Astrocyte of the hippocampus (primary cell): ENCODE measurements around the gene VILL.
"Not testable (repeated sequence)": the region's sequence is repeated elsewhere in the genome, so short reads cannot be mapped to it uniquely, and the experiment has no call there.

Source experiments
- DNase-seq: peaks from one replicate; pipeline ENCODE4 v3.0.0; 2011; ENCODE audit warnings: low read depth, low spot score

The VILL gene

DNA sequence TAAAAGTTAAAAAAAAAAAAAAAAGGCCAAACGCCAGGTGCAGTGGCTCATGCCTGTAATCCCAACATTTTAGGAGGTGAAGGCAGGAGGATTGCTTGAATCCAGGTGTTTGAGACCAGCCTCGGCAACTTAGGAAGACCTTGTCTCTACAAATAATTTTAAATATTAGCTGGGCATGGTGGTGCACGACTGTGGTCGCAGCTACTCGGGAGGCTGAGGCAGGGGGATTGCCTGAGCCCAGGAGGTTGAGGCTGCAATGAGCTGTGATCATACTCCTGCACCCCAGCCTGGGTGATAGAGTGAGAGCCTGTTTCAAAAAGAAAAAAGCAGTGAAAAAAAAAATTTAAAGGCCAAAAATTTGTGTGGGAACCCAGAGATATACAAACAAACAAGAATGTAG, 45.7 kb downstream of the VILL start:
- no peak for DNase-seq

DNA sequence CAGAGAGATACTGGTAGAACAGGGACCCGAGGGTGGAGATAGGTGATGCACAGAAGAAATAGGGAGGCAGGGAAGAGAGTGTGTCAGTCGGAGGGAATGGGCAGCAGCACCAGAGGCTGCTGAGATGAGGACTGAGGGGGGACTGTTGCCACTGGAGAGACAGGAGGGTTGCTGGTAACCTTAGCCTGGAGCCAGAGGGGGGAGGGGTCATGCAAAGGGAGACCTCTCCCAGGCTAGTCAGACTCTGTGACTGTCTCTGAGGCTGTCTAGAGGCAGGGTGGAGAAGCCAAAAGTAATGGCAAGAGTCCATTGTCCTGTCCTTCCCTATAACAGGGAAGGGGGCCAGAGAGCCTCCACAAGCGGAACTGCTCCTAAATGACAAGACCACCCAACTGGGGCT, 46.3 kb downstream of the VILL start:
- DNase-seq = no peak

DNA sequence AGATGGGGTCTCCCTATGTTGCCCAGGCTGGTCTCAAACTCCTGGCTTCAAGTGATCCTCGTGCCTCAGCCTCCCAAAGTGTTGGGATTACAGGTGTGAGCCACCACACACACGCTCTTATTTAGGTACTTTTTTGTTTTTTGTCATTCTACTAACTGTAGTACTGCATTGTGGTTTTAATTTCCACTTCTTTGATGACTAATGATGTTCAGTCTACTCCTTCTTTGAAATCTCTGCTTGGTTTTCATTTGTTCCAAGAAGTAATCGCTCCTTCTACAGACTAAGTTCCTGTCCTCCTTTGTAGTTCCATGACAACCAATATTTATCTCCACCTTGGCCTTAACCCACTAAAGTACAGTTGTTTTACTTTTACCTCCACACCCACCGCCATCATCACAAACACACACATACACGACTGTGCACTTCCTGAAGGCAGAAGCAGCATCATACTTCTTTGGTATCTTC, 47.9 kb downstream of the VILL start:
- no peak for DNase-seq

- peak; percentile 70 for DNase-seq
These were observed 48.7 kb downstream of the VILL start, which contains the start of gene DLEC1 for GRCh38 chr3:38039101-38039898. Gene DLEC1 (plus strand): TSS chr3:38039208. CDS start chr3:38039226, 18 bp downstream.

GRCh38 chr3:38039899-38040261, 49.3 kb downstream of the VILL start:
- DNase-seq = peak; percentile 41

DNA sequence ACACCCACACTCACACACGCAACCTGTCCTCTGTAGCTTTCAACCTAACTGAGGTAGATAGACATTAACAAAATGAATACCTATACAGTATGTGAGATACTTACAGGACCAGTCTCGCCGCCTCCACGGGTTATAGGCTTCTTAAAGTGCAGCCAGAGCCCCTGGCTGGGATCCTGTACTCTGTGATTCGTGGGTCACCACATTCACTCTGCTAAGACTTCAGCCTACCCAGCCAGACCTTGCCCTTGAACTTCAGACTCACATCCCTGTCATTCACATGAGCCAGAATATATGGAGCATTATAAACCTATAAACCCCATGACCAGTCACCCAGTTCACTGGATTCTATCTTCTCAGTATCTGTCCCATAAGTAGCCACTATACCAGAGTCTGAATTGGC, 49.8 kb downstream of the VILL start:
- DNase-seq = no peak

DNA sequence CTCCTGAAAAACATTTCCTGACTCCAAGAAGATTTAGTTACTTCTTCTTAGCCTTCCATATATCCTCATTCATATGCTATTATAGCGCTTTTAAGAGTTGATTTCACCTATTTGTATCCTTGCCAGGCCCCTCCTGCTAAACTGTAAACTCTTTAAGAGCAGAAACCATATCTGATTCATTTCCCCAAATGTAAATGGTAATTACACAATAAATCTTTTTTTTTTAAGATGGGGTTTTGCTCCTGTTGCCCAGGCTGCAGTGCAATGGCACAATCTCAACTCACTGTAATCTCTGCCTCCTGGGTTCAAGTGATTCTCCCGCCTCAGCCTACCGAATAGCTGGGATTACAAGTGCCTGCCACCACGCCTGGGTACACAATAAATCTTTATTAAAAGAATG, 52.9 kb downstream of the VILL start:
- no peak for DNase-seq

DNA sequence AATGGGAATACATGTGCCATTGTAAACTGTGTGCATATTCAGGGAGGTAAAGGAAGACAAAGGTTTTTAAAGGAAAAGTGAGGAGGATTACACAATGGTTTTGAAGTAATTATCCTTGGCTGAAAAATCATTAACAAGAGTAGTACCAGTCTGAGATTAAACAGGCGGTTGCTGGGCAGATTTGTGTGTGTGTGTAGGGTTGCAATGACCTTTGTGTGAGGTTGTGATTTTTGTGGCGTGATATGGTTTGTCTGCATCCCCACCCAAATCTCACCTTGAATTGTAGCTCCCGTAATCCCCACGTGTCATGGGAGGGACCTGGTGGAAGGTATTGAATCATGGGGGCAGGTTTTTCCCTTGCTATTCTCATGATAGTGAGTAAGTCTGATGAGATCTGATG, 55.4 kb downstream of the VILL start:
- no peak for DNase-seq

DNA sequence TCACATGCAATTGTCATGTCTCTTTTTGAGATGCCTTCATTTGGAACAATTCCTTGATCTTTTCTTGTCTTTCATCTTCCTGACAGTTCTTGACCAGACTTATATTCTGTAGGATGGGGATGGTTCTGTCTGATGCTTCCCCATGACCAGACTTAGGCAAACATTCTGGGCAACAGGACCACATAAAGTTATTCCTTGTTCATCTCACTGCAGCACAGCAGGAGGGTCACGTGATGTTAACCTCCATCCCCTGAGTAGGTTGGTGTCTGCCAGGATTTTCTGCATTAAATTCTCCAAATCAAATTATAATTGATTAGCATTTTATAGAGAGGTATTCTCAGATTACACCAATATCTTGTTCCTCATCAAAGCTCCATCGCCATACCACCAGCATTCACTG, 56.2 kb downstream of the VILL start:
- no peak for DNase-seq

GRCh38 chr3:38047896-38048295, 57.3 kb downstream of the VILL start:
- DNase-seq = no peak

- DNase-seq = no peak
These were observed 59.0 kb downstream of the VILL start for GRCh38 chr3:38049358-38050126.

GRCh38 chr3:38051131-38051530, 60.5 kb downstream of the VILL start:
- DNase-seq = no peak

GRCh38 chr3:38053286-38053685, 62.7 kb downstream of the VILL start:
- DNase-seq = not testable (repeated sequence)

DNA sequence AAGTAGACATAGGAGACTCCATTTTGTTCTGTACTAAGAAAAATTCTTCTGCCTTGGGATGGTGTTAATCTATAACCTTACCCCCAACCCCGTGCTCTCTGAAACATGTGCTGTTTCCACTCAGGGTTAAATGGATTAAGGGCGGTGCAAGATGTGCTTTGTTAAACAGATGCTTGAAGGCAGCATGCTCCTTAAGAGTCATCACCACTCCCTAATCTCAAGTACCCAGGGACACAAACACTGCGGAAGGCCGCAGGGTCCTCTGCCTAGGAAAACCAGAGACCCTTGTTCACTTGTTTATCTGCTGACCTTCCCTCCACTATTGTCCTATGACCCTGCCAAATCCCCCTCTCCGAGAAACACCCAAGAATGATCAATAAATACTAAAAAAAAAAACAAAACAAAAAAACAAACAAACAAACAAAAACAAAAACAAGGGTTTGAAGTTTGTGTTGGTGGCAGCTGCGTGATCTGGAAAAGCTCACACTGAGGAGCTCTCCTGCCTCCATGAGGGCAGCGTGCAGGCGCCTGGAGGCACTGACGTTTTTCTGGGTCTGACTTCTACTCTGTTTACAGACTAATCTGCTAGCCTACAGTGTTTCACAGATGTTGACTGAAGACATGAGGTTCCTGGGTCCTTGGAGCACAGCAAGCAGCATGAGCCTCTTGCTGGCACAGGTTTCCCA, 63.4 kb downstream of the VILL start:
- DNase-seq = not testable (repeated sequence)

DNA sequence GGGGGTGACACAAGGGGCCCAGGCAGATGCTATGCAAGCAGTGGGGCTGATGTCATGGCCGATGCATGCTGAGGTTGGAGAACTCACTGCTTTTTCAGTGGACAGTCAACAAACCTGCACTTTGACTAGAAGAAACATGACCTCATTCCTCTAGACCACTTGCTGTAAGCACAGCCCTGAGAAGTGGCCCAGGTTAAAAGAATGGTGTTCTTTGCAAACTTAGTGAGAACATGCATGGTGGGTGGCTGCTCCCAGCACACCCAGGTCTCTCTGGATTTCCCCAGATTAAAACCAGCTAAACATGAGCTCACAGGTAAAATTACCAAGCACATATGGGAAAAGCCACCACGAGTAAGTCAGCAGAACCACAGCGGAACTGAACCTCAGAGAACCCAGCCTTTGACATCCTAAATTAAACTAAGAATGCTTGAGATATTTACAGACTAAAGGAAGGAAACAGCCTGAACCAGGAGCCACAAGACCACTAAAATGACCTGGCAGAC, 64.0 kb downstream of the VILL start:
- DNase-seq = peak; percentile 3
